Ovary (tissue), 3 donors: ENCODE data around the gene CACFD1.

ENCODE experiments used
- EP300 ChIP-seq: sonication (generic); formaldehyde crosslinking; IDR thresholded peaks from one replicate; pipeline ENCODE4 v1.6.1; 2017; ENCODE audit warnings: antibody characterized with exemption
- TF ChIP-seq, protein P1 (sequence below), 3 donors: fragments of 450-650 bp in 2 of 3; fragments of 200-600 bp in 1 of 3; IDR thresholded peaks; one replicate each; pipeline versions ENCODE4 v1.5.1 to v1.8.0; 2016 to 2022; ENCODE audit warnings: antibody characterized with exemption in 3 of 3, mild to moderate bottlenecking in 1 of 3
- donor health status: DM: no; HTN: no; CAD: no.

DNA sequence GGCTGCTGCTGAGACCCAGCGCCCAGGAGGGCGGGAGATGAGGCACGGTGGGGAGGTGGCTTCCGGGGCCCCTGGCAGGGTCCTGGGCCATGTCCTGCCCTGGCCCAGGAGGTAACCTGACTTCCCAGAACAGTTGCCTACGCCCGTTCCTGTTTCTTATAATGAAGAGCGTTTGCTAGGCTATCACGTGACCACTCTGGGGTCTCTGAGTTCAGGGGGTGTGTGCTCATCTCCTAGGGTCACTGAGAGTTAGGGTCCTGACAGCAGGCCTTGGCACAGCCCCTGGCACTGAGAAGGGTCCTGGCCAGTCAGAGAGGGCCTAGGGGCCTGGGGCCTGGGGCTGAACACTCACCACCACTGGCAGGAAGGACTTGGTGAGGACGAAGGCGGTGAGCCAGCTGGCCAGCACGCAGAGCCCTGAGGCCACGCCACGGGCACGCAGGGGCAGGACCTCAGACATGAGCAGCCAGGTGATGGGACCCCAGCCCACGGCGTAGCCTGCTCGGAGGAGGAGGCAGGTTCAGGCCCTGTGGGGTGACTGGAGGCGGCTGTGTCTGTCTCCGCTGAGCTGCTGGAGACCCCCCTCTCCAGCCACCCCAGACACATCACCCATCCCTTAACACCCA, 13.1 kb downstream of the CACFD1 start:
- TF ChIP-seq, protein P1, sequence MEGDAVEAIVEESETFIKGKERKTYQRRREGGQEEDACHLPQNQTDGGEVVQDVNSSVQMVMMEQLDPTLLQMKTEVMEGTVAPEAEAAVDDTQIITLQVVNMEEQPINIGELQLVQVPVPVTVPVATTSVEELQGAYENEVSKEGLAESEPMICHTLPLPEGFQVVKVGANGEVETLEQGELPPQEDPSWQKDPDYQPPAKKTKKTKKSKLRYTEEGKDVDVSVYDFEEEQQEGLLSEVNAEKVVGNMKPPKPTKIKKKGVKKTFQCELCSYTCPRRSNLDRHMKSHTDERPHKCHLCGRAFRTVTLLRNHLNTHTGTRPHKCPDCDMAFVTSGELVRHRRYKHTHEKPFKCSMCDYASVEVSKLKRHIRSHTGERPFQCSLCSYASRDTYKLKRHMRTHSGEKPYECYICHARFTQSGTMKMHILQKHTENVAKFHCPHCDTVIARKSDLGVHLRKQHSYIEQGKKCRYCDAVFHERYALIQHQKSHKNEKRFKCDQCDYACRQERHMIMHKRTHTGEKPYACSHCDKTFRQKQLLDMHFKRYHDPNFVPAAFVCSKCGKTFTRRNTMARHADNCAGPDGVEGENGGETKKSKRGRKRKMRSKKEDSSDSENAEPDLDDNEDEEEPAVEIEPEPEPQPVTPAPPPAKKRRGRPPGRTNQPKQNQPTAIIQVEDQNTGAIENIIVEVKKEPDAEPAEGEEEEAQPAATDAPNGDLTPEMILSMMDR (IDR thresholded peaks at IDR 0.05), result no peak
- TF ChIP-seq EP300, result no peak
